ENCODE data around the gene GSX2. TPM values are rescaled to one million over a fixed set of nuclear protein-coding genes. Genes with fewer than 3 reads are reported as not detected.
A peak's percentile ranks its signal among the peaks of the same experiment; 100 is the strongest.

The GSX2 gene
- polyA plus RNA-seq, 1 donor (not counting 4 experiments of a cell fraction or from before 2014, with no cell fraction given) = not detected

- no peak for FAIRE-seq
- DNase-seq (ENCODE audit: low read depth, low spot score) = no peak
- Histone ChIP-seq H3K27ac (ENCODE audit: control insufficient read depth, insufficient read depth, low read length) (no peak overlapping the region), H3K4me2 (ENCODE audit: control insufficient read depth, extremely low read depth, insufficient read depth, low read depth, low read length) (no peak overlapping the region), H3K9me3 (ENCODE audit: control insufficient read depth, low read depth, low read length) (no peaks in the 10 kb centered on the region), H3K9ac (ENCODE audit: control insufficient read depth, extremely low read depth, insufficient read depth, low read length) (no peak overlapping the region), H3K4me3 (ENCODE audit: control insufficient read depth in 2 of 3, extremely low read depth in 1 of 3, insufficient read depth in 2 of 3, low read depth in 1 of 3, low read length in 3 of 3) (no peak overlapping the region), H3K36me3 (ENCODE audit: control insufficient read depth in 2 of 2, extremely low read depth in 1 of 2, insufficient read depth in 2 of 2, low read length in 2 of 2) (no peaks in the 10 kb centered on the region), H3K27me3 (ENCODE audit: control insufficient read depth, extremely low read depth, insufficient read depth, low read length) (no peaks in the 10 kb centered on the region), H3K9me1 (ENCODE audit: control insufficient read depth, extremely low read depth, insufficient read depth, low read length) (no peaks in the 10 kb centered on the region), H3K79me2 (ENCODE audit: control insufficient read depth, insufficient read depth, low read length) (no peaks in the 10 kb centered on the region), H4K20me1 (ENCODE audit: control insufficient read depth, extremely low read depth, insufficient read depth, low read length) (no peaks in the 10 kb centered on the region), H2AFZ (ENCODE audit: control insufficient read depth, low read length) (no peak overlapping the region), H3K4me1 (ENCODE audit: control insufficient read depth, extremely low read depth, insufficient read depth, low read length) (peaks cover 19% of the 10 kb centered on the region)
- dilution Hi-C loops (cut with MboI; ENCODE audit: extremely low pct_ligation_motif_present, low sequenced_read_pairs) = no loop called here
- TF ChIP-seq CTCF (optimal IDR thresholded peaks at IDR 0.05 in 1 of 3, IDR thresholded peaks at IDR 0.05 in 1 of 3, conservative IDR thresholded peaks at IDR 0.05 in 1 of 3; ENCODE audit: extremely low read depth in 1 of 3, insufficient read depth in 2 of 3, low read length in 3 of 3) = no peak
- TF ChIP-seq EZH2 (IDR thresholded peaks at IDR 0.05; ENCODE audit: low read length) = no peak
Measured at GRCh38 chr4:54074381-54074780, 25.6 kb upstream of the GSX2 start.

- no peaks in the 10 kb centered on the region for H3K9me1 ChIP-seq (ENCODE audit: control insufficient read depth, extremely low read depth, insufficient read depth, low read length)
- H2AFZ ChIP-seq (ENCODE audit: control insufficient read depth, low read length) = no peak overlapping the region
- H3K27me3 ChIP-seq (ENCODE audit: control insufficient read depth, extremely low read depth, insufficient read depth, low read length) = no peaks in the 10 kb centered on the region
- dilution Hi-C loops (cut with MboI; ENCODE audit: extremely low pct_ligation_motif_present, low sequenced_read_pairs) = no loop called here
- no peaks in the 10 kb centered on the region for H4K20me1 ChIP-seq (ENCODE audit: control insufficient read depth, extremely low read depth, insufficient read depth, low read length)
- no peak for DNase-seq (ENCODE audit: low read depth, low spot score)
- no peak overlapping the region for H3K27ac ChIP-seq (ENCODE audit: control insufficient read depth, insufficient read depth, low read length)
- TF ChIP-seq EZH2 (IDR thresholded peaks at IDR 0.05; ENCODE audit: low read length) = no peak
- TF ChIP-seq CTCF (optimal IDR thresholded peaks at IDR 0.05 in 1 of 3, IDR thresholded peaks at IDR 0.05 in 1 of 3, conservative IDR thresholded peaks at IDR 0.05 in 1 of 3; ENCODE audit: extremely low read depth in 1 of 3, insufficient read depth in 2 of 3, low read length in 3 of 3) = no peak
- no peaks in the 10 kb centered on the region for H3K79me2 ChIP-seq (ENCODE audit: control insufficient read depth, insufficient read depth, low read length)
- no peak overlapping the region for H3K9ac ChIP-seq (ENCODE audit: control insufficient read depth, extremely low read depth, insufficient read depth, low read length)
- peaks cover 23% of the 10 kb centered on the region for H3K4me1 ChIP-seq (ENCODE audit: control insufficient read depth, extremely low read depth, insufficient read depth, low read length)
- peak; percentile 41 for FAIRE-seq
- H3K9me3 ChIP-seq (ENCODE audit: control insufficient read depth, low read depth, low read length) = no peaks in the 10 kb centered on the region
- H3K36me3 ChIP-seq (ENCODE audit: control insufficient read depth in 2 of 2, extremely low read depth in 1 of 2, insufficient read depth in 2 of 2, low read length in 2 of 2) = no peaks in the 10 kb centered on the region
- no peak overlapping the region for H3K4me3 ChIP-seq (ENCODE audit: control insufficient read depth in 2 of 3, extremely low read depth in 1 of 3, insufficient read depth in 2 of 3, low read depth in 1 of 3, low read length in 3 of 3)
- peak overlapping the region; percentile 42 for H3K4me2 ChIP-seq (ENCODE audit: control insufficient read depth, extremely low read depth, insufficient read depth, low read depth, low read length)
Measured at GRCh38 chr4:54076673-54077072, 23.3 kb upstream of the GSX2 start.
